VCaP (cell line): Measurements from ENCODE around the gene LBHD2.

Experiments used
- H3K27ac ChIP-seq: fragments of 450-650 bp; 2 replicates; pipeline ENCODE4 v1.5.1; 2017
- TF ChIP-seq, protein P1 (sequence below): fragments of 450-650 bp; conservative IDR thresholded peaks from 2 replicates; pipeline ENCODE4 v1.5.1; 2017; ENCODE audit warnings: mild to moderate bottlenecking, moderate library complexity

LBHD2 gene

DNA sequence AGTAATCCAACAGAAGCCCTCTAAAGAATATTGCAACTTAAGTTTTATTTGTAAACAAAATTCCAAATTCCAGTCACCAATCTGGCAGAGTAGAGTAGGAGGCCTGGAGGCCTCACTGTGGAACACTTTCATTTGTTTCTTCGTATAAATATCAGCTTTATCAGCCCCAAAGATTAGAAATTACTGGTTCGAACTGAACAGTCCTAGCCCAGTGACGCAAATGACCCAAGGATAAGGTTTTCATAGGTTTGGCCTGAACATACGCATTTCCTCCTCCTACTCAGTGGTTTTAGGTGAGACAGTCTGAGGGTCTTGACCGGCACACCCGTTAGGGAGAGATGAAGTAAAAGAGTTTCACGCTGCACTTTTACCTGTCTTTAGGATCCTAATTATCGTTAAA, 28.3 kb upstream of the LBHD2 start:
- H3K27ac ChIP-seq, result peak overlapping the region; percentile 94
- TF ChIP-seq, protein P1, sequence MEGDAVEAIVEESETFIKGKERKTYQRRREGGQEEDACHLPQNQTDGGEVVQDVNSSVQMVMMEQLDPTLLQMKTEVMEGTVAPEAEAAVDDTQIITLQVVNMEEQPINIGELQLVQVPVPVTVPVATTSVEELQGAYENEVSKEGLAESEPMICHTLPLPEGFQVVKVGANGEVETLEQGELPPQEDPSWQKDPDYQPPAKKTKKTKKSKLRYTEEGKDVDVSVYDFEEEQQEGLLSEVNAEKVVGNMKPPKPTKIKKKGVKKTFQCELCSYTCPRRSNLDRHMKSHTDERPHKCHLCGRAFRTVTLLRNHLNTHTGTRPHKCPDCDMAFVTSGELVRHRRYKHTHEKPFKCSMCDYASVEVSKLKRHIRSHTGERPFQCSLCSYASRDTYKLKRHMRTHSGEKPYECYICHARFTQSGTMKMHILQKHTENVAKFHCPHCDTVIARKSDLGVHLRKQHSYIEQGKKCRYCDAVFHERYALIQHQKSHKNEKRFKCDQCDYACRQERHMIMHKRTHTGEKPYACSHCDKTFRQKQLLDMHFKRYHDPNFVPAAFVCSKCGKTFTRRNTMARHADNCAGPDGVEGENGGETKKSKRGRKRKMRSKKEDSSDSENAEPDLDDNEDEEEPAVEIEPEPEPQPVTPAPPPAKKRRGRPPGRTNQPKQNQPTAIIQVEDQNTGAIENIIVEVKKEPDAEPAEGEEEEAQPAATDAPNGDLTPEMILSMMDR, result no peak

DNA sequence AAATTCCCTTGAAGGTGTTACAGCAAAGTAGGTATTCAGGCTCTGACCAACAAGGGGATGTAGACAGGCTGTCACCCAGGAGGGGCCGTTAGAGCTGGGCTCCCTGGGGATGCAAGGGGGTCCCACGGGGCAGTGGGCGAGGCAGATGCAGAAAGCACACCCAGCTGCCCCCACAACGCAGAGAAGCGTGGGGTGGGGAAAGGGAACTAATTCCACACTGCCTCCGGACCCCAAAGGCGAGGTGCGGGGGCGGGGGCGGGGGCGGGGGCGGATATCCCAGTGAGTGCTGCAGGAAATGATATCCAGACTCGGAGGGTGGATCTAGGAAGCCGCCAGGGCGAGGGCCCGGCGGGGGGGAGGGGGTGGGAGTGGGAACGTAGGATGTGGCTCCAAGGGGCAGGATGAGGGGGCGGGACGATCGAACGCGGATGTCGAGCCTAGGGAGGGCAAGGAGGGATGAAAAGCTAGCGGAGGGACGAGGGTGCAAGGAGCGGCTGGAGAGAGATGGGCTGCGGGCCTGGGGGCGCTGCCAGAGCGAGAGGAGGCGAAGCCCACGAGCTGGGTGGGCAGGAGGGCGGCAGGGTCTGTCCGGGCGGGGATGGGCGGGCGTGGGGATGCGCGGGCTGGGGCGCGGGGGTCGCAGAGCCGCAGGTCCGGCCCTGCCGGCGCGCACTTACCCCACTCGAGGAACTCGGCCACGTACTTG, 27.5 kb upstream of the LBHD2 start:
- TF ChIP-seq, protein P1, result no peak

DNA sequence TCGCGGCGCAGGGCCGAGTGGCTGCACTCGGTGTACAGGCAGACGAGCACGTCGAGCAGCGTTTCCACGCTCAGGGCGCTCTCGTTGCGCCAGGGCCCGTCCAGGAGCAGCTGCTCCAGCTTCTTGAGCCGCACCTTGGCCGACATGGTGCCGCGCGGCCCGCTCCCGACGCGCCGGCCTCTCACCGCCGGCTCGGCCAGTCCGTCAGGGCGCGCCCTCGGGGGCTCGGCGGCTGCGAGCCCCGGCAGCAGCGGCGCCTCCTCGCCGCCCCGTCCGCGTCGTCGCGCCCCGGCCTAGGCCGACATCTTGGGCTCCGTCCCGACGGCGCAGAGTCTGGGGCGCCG, 27.0 kb upstream of the LBHD2 start:
- H3K27ac ChIP-seq, result peak overlapping the region; percentile 94
- TF ChIP-seq, protein P1, result no peak

More for the DNA sequence above, 27.5 kb upstream of the LBHD2 start:
- H3K27ac ChIP-seq, result peak overlapping the region; percentile 94

DNA sequence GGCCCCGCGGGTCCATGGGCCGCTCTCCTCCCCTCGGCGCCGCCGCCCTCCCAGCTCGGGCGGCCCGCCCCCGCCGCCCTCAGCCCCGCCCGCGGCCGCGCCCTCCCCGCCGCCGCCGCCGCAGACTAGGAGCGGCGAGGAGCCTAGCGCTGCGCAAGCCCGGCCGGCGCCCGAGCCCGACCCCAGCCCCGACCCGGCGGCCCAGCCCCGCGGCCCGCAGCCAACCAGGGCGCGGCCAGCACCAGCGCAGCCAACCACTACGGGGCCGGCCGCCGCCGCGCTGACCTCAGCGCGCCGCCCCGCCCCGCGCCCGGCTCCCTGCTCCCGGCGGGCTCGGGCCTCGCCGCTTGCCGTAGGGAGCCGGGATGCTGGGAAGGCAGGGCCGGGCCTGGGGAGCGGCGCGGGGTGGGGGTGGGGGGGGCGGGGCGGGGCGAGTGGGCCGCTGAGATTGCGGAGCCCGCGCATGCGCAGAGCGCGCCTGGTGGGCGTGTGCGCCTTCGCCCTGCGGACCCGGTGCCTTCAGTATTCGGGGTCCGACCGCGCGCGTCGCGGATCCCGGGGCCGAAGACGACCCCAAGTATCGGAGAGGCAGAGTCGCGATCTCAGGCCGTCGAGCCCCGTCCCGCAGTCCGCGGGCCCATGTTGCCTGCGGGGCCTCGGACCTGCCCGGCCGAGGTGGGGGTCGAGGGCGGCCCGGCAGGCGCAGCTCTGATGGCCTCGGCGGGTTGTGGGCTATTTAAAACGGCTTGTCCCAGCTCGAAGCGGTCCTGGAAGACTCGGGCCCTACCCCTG, 26.4 kb upstream of the LBHD2 start, which contains the start of gene CDC42BPB:
CDC42BPB (minus strand) TSS at position 178 of the 792 bp plus-strand sequence. CDS start 376 bp downstream, outside the sequence.
- peak within 1 kb of the TSS; percentile 94 for H3K27ac ChIP-seq
- TF ChIP-seq, protein P1, result no peak

DNA sequence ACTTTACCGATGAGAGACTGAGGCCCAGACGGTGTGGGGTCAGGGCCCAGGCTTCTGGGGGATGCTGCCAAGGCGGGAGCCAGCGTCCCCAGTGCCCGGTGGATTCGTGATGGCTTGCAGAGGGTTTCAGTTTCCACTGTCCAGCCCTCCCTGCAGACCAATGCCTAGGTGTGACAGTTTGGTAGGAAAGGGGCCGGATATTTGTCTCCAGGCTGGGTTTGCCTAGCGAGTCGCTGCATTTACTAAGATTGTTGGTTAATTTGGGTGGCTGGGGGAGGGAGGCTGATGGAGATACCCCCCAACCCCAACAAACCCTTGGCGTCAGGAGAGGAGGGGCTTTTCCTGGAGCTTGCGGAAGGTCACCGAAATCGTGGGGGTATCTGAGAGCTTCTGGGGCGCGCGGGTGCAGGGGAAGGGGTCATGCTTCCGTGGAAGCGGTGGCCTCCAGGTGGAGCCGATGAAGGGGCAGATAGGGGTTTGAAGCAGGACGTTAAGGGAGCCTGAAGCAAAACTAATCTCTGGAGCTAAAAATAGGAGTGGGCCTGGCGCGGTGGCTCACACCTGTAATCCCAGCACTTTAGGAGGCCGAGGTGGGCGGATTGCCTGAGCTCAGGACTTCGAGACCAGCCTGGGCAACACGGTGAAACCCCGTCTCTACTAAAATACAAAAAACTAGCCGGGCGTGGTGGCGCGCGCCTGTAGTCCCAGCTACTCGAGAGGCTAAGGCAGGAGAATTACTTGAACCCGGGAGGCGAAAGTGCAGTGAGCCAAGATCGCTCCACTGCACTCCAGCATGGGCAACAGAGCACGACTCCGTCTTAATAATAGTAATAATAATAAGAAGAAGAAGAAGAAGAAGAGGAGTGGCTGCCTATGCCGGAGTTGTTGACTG, 25.6 kb upstream of the LBHD2 start:
- H3K27ac ChIP-seq, result peak overlapping the region; percentile 94
- TF ChIP-seq, protein P1, result no peak; the same call in 1 of the 2 replicates

DNA sequence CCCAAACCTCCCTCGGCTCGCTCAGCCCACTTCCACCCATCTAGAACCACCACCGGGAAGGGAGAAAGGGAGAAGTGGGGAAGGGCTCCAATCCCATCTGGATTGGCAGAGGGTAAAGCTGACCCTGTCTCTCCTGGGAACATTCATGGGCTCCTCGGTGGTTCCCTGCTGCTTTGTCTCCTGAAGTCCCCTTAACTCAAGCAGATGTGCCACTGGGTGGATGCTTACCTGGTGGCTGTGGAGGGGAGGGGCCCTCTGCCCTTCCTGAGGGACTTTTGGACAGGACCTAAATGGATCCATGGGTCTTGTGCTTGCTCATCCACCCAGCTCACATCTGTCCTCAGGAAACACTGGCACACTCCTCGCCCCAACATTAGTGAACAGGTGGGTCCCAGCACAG, 24.5 kb upstream of the LBHD2 start:
- no peak overlapping the region for H3K27ac ChIP-seq
- TF ChIP-seq, protein P1, result no peak
